ES-I3 (cell line): ENCODE measurements around the gene NADSYN1.
"Not testable (repeated sequence)": the region's sequence is repeated elsewhere in the genome, so short reads cannot be mapped to it uniquely, and the experiment has no call there.

Experiments used
- H3K36me3 ChIP-seq: 2 replicates; pipeline ENCODE4 v1.6.1; 2013; ENCODE audit warnings: mild to moderate bottlenecking, low read length, control low read depth, moderate library complexity; ENCODE audit not compliant: insufficient read depth
- H3K4me1 ChIP-seq: 2 replicates; pipeline ENCODE4 v1.6.1; 2013; ENCODE audit warnings: mild to moderate bottlenecking, control low read depth, low read length; ENCODE audit not compliant: insufficient read depth
- H3K9ac ChIP-seq: 2 replicates; pipeline ENCODE4 v1.6.1; 2013; ENCODE audit warnings: low read depth, mild to moderate bottlenecking, low read length, moderate library complexity
- H3K9me3 ChIP-seq: 2 replicates; pipeline ENCODE4 v1.6.1; 2013; ENCODE audit warnings: mild to moderate bottlenecking, low read length, moderate library complexity; ENCODE audit not compliant: control insufficient read depth, insufficient read depth

Gene NADSYN1

DNA sequence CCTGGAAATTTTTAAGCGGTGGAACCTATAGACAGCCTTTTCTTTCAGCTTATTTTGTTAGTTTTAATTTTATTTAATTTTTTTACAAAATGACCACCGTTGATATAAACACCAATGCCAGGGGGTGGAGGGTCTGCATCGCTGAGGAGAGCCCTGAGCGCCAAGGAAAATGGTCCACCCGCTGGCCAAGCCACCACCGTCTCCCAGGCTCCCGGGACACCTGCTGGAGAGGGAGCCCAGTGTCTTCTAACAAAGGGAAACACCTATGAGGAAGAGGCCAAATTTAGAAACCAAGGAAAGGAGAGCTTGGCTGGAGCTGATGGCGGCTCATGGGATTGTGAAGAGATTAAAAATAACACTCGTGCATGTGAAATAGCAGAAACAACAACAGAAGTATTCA, 84.5 kb downstream of the NADSYN1 start:
- Histone ChIP-seq H3K9ac (no peak overlapping the region), H3K4me1 (no peaks in the 10 kb centered on the region), H3K36me3 (no peaks in the 10 kb centered on the region), H3K9me3 (no peaks in the 10 kb centered on the region)

DNA sequence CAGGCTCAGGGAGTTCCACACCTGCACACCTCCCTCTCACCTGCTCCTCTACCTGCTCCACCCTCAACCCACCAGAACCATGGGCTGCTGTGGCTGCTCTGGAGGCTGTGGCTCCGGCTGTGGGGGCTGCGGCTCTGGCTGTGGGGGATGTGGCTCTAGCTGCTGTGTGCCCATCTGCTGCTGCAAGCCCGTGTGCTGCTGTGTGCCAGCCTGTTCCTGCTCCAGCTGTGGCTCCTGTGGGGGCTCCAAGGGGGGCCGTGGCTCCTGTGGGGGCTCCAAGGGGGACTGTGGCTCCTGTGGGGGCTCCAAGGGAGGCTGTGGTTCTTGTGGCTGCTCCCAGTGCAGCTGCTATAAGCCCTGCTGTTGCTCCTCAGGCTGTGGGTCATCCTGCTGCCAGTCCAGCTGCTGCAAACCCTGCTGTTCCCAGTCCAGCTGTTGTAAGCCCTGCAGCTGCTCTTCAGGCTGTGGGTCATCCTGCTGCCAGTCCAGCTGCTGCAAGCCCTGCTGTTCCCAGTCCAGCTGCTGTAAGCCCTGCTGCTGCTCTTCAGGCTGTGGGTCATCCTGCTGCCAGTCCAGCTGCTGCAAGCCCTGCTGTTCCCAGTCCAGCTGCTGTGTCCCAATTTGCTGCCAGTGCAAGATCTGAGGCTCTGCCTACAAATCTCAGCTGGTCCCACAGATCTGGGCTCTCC, 85.1 kb downstream of the NADSYN1 start, which contains the start of gene KRTAP5-8:
Gene KRTAP5-8, plus strand, starts transcription at position 49 of the 689 bp plus-strand sequence. Its CDS starts 31 bp downstream, at position 80.
- H3K36me3 ChIP-seq, H3K9me3 ChIP-seq, H3K4me1 ChIP-seq, H3K9ac ChIP-seq: not testable (repeated sequence)

DNA sequence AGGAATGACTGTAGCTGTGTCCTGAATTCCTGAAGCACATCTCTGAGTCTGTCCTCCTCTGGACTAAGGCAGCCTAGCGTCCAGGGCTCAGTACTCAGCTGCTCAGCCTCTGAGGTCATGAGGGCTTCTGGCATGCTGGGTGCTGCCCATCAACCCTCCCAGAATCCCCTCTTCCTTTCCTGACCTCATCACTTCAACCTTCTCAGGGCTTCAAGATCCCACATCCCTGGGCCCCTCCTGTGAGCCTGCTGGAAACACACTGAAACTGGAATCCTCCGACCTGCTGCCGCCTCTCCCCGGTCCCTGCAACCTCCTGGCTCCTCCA, 85.6 kb downstream of the NADSYN1 start:
- H3K9me3 ChIP-seq: no peaks in the 10 kb centered on the region
- H3K36me3 ChIP-seq: no peaks in the 10 kb centered on the region
- H3K9ac ChIP-seq: no peak overlapping the region
- no peaks in the 10 kb centered on the region for H3K4me1 ChIP-seq

DNA sequence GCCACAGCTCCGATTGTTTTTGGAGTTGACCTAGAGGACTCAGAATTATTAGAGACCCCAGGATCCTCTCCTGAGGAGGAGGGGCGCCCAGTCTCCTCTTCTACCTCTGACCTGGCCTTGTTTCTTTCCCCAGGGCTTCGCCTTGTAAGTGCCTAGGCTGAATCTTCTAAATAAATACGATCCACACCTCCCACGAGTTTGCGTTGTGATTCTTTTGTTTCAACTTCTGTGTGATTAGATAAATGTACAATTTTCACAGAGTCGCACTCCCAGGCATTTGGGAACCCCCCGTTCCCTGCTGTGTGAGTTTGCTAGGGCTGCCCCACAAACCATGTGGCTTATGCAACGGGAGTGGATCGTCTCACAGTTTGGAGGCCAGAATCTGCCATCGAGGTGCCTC, 86.0 kb downstream of the NADSYN1 start:
- Histone ChIP-seq H3K4me1 (no peaks in the 10 kb centered on the region), H3K36me3 (no peaks in the 10 kb centered on the region), H3K9me3 (no peaks in the 10 kb centered on the region), H3K9ac (no peak overlapping the region)

DNA sequence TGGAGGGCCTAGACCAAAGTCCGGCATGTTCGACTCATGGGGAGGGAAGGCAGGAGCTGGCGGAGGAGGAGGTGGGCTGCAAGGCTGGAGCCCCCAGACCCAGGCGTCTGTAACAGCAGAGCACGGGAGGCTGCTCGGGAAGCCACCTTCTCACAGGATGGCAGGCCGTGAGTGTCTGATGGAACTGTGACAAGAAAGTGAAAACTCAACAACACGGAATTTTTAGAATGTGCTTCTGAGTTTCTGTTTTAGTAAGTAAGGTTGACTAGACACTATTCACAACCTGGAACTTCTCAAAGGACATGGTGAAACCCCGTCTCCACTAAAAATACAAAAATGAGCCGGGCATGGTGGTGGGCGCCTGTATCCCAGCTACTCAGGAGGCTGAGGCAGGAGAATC, 87.0 kb downstream of the NADSYN1 start:
- H3K36me3 ChIP-seq, H3K9me3 ChIP-seq, H3K9ac ChIP-seq, H3K4me1 ChIP-seq: not testable (repeated sequence)

DNA sequence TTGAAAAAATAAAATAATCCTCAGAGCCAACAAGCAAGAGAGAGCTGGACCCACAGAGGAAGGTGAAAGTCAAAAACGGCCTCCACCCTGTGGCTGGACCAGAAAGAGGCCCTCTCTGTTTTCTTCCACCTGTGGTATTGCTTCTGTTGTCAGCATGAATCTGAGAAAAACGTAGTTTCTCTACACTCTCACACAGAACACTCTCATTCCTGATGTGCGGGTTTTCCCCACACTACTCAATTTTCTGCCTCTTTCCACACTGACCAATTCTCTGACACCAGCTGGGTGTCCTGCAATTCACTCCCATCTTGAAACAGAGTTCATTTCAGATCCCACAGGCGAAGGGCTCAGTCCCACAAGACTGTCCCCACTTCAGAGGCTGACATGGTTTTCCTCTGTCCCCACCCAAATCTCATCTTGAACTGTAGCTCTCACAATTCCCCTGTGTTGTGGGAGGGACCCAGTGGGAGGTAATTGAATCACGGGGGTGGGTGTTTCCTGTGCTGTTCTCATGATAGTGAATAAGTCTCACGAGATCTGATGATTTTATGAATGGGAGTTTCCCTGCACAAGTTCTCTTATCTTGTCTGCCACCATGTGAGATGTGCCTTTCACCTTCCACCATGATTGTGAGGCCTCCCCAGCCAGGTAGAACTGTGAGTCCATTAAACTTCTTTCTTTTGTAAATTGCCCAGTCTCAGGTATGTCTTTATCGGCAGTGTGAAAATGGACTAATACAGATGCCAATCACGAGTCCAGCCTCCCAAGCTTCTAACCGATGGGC, 87.7 kb downstream of the NADSYN1 start:
- not testable (repeated sequence) for H3K36me3 ChIP-seq, H3K9ac ChIP-seq, H3K4me1 ChIP-seq, H3K9me3 ChIP-seq

DNA sequence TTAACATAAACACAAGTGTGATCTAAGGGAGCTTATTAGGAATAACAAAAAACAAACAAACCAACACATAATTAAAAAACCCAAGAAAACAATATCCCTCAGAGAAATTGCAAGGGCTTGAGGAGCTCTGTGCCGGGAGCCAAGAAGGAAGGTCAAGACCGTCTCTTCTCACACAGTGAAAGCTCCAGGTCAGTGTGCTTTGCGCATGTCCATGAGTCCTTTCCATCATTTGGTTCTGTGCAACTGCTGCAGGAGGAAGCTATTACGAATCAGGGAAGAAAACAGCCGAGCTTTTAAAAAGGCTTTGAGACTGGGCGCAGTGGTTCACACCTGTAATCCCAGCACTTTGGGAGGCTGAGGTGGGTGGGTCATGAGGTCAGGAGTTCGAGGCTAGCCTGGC, 89.4 kb downstream of the NADSYN1 start:
- Histone ChIP-seq H3K36me3 (no peaks in the 10 kb centered on the region), H3K9me3 (no peaks in the 10 kb centered on the region), H3K9ac (no peak overlapping the region), H3K4me1 (no peaks in the 10 kb centered on the region)

DNA sequence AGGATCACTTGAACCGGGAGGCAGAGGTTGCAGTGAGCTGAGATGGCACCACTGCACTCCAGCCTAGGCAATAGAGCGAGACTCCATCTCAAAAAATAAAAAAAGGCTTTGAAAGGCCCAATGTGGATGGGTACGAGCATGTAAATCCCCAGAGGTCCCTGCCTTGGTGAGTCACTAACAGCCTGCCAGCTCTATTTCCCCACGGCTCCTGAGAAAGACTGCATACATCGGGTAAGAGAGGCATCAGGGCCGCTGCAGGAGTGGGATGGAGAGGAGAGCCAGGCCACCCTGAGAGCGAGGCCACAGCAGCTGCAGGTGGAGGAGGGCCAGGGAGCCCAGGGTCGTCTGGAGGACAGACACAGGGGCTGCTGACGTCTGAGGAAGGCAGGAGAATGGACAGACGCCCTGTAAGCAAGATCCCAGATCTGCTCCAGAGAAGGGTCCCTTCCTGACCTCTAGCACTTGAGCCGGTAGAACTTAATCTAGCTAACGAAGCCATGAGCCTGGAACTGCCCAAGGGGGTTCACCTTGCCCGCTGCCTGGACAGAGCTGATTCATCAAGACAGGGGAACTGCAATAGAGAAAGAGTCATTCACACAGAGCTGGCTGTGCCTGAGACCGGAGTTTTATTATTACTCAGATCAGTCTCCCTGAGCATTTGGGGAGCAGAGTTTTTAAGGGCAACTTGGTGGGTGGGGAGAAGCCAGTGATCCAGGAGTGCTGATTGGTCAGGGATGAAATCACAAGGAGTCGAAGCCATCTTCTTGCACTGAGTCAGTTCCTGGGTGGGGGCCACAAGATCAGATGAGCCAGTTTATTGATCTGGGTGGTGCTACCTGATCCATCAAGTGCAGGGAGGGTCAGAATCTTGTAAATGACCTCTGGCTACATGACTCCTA, 90.1 kb downstream of the NADSYN1 start:
- Histone ChIP-seq H3K9me3 (no peaks in the 10 kb centered on the region), H3K9ac (no peak overlapping the region), H3K4me1 (no peaks in the 10 kb centered on the region)

DNA sequence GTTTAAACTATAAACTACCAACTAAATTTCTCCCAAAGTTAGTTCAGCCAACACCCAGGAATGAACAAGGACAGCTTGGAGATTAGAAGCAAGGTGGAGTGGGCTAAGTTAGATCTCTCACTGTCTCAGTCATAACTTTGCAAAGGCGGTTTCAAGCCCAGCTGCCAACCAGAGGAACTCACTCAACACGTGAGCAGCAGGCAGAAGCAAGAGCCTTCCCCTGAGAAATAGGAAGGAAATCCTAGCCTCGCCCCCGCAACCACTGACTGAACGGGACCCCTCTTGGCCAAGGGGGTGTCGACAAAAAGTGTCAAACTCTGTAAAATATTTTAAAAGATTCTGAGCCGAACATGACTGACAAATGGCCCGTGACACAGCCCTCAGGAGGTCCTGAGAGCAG, 90.9 kb downstream of the NADSYN1 start:
- Histone ChIP-seq H3K4me1 (no peaks in the 10 kb centered on the region), H3K36me3 (no peaks in the 10 kb centered on the region), H3K9me3 (no peaks in the 10 kb centered on the region), H3K9ac (no peak overlapping the region)

More for the DNA sequence above, 90.1 kb downstream of the NADSYN1 start:
- H3K36me3 ChIP-seq: no peaks in the 10 kb centered on the region

DNA sequence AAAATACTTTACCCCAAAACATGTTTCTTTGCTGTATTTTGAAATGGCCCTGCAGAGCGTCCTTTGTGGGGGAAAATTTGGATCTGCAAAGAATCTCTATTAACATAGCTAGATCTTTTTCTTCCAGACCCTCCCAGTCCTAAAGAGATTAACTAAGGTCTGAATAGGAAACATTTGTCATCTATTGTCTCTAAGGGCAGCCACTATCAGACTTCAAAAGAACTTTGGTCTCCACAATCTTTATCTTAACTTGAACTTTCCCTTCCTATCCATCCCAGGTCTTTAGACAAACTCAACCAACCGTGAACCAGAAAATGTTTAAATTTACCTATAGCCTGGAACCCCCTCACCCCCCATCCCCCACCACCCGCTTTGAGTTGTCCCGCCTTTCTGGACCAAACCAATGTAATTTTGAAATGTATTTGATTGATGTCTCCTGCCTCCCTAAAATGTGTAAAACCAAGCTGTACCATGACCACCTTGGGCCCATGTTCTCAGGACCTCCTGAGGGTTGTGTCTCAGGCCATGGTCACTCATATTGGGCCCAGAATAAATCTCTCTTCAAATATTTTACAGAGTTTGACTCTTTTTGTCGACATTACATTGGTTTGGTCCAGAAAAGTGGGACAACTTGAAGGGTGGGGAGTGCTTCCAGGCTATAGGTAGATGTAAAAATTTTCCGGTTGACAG, 91.7 kb downstream of the NADSYN1 start:
- no peak overlapping the region for H3K9ac ChIP-seq
- H3K4me1 ChIP-seq: no peaks in the 10 kb centered on the region
- H3K36me3 ChIP-seq: no peaks in the 10 kb centered on the region
- H3K9me3 ChIP-seq: no peaks in the 10 kb centered on the region

DNA sequence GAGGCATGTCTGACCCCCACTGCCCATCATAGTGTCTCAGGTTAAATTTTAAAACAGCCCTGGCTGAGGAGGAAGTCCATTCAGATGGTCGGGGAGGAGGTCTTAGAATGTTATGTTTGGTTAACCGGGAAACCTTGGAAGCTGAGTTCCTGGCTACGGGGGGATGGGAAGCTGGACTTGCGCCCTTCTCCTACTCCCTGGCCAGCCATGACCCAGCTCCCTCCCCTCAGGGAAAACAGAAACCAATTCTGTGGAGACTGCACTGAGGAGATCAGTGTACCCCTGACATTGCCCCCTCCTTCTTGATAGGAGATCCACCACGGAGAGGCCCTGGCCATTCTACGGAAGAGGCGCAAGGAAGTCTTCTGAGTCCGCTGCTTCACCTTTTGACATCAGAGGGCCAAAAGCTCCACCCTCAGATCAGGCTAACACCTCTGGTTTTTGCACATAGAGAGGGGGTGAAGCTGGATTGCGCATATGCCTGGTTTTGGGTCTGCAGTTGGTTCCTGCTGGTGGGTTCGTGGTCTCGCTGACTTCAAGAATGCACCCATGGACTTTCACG, 92.5 kb downstream of the NADSYN1 start:
- Histone ChIP-seq H3K9me3 (no peaks in the 10 kb centered on the region), H3K9ac (no peak overlapping the region), H3K36me3 (no peaks in the 10 kb centered on the region), H3K4me1 (no peaks in the 10 kb centered on the region)

DNA sequence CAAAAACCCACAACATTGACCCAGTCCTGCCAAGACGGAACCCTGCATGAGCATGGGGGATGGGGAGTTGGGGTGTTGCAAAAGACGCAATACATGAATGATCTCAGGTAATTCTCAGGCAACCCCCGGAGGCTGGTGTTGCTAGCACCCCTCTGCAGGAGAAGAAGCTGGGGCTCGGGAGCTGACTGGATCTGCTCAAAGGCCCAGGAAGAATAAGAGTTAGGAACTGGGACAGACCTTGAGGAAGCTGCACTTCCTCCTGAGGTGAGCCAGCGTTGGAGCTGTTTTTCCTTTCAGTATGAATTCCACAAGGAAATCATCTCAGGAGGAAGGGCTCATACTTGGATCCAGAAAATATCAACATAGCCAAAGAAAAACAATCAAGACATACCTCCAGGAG, 95.1 kb downstream of the NADSYN1 start, which contains the start of gene KRTAP5-9:
Gene KRTAP5-9, plus strand, starts transcription at position 301 of the 400 bp plus-strand sequence. CDS start 238 bp downstream, outside the sequence.
- Histone ChIP-seq H3K36me3 (no peaks in the 10 kb centered on the region), H3K4me1 (no peaks in the 10 kb centered on the region), H3K9ac (no peak within 1 kb of the TSS), H3K9me3 (no peaks in the 10 kb centered on the region)

DNA sequence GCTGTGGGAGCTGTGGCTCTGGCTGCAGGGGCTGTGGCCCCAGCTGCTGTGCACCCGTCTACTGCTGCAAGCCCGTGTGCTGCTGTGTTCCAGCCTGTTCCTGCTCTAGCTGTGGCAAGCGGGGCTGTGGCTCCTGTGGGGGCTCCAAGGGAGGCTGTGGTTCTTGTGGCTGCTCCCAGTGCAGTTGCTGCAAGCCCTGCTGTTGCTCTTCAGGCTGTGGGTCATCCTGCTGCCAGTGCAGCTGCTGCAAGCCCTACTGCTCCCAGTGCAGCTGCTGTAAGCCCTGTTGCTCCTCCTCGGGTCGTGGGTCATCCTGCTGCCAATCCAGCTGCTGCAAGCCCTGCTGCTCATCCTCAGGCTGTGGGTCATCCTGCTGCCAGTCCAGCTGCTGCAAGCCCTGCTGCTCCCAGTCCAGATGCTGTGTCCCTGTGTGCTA, 95.7 kb downstream of the NADSYN1 start:
- H3K4me1 ChIP-seq: no peaks in the 10 kb centered on the region
- H3K9me3 ChIP-seq: no peaks in the 10 kb centered on the region
- H3K9ac ChIP-seq: no peak overlapping the region
- no peaks in the 10 kb centered on the region for H3K36me3 ChIP-seq
